ENCODE measurements around the gene PI4KA.

Gene PI4KA

DNA sequence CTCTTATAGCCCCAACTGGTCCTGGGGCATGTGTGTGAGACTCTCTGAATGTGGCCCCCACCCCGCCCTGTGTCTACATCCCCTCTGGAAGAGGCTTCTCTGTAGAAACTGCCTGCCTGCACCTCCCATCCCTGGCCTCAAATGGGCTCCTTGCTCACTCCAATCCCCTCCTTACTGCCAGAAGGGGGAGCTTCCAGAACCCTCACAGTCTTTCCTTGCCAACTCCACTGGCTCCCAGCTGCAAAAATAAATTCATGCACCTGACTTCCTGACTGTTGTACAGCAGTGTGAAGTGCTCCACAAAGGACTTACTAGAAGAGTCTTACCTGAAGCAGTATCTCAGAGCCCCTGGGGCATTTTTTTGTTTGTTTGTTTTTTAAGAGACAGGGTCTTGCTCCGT is 99.9 kb downstream of the PI4KA start:
- Histone ChIP-seq H3K4me3 (replicated peaks; ENCODE audit: insufficient read depth, low read length) (no peak overlapping the region), H3K27ac (replicated peaks) (no peak overlapping the region), H3K27me3 (ENCODE audit: insufficient read depth, poor library complexity, severe bottlenecking) (no peaks in the 10 kb centered on the region)
- no peak for TF ChIP-seq GABPA (IDR thresholded peaks at IDR 0.05; ENCODE audit: low read depth)
- no peak for TF ChIP-seq SPI1 (IDR thresholded peaks at IDR 0.05; ENCODE audit: borderline replicate concordance, low read depth)
- TF ChIP-seq, protein P1, sequence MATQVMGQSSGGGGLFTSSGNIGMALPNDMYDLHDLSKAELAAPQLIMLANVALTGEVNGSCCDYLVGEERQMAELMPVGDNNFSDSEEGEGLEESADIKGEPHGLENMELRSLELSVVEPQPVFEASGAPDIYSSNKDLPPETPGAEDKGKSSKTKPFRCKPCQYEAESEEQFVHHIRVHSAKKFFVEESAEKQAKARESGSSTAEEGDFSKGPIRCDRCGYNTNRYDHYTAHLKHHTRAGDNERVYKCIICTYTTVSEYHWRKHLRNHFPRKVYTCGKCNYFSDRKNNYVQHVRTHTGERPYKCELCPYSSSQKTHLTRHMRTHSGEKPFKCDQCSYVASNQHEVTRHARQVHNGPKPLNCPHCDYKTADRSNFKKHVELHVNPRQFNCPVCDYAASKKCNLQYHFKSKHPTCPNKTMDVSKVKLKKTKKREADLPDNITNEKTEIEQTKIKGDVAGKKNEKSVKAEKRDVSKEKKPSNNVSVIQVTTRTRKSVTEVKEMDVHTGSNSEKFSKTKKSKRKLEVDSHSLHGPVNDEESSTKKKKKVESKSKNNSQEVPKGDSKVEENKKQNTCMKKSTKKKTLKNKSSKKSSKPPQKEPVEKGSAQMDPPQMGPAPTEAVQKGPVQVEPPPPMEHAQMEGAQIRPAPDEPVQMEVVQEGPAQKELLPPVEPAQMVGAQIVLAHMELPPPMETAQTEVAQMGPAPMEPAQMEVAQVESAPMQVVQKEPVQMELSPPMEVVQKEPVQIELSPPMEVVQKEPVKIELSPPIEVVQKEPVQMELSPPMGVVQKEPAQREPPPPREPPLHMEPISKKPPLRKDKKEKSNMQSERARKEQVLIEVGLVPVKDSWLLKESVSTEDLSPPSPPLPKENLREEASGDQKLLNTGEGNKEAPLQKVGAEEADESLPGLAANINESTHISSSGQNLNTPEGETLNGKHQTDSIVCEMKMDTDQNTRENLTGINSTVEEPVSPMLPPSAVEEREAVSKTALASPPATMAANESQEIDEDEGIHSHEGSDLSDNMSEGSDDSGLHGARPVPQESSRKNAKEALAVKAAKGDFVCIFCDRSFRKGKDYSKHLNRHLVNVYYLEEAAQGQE (IDR thresholded peaks at IDR 0.05; ENCODE audit: insufficient replicate concordance, low read depth), result no peak
- TF ChIP-seq POLR2AphosphoS5 (IDR thresholded peaks at IDR 0.05; ENCODE audit: low read depth), result no peak
- DNase-seq (ENCODE audit: low read depth in 1 of 2, low spot score in 1 of 2), result no peak

DNA sequence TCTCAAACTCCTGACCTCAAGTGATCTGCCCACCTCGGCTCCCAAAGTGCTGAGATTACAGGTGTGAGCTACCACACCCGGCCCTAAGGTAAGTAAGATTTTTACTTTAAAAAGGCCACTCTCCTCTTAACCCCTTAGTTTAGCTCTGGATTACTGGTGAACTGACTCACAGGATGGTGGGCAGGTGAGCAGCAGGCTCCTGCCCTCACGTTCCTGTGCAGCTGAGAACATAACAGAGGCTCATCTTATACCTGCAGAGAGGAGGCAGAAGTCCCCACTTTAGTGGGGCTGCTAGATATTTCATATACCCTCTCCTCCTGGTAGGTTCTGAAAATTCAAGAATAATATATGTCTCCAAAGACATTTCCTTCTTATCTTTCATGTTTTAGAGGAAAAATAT is 101.8 kb downstream of the PI4KA start:
- Histone ChIP-seq H3K4me3 (replicated peaks; ENCODE audit: insufficient read depth, low read length) (no peak overlapping the region), H3K27me3 (ENCODE audit: insufficient read depth, poor library complexity, severe bottlenecking) (no peaks in the 10 kb centered on the region), H3K27ac (replicated peaks) (no peak overlapping the region)
- DNase-seq (ENCODE audit: low read depth in 1 of 2, low spot score in 1 of 2), result no peak
- TF ChIP-seq, protein P1 (IDR thresholded peaks at IDR 0.05; ENCODE audit: insufficient replicate concordance, low read depth), result no peak
- TF ChIP-seq SPI1 (IDR thresholded peaks at IDR 0.05; ENCODE audit: borderline replicate concordance, low read depth) (no peak), POLR2AphosphoS5 (IDR thresholded peaks at IDR 0.05; ENCODE audit: low read depth) (no peak), GABPA (IDR thresholded peaks at IDR 0.05; ENCODE audit: low read depth) (no peak)
- TF ChIP-seq, protein P2, sequence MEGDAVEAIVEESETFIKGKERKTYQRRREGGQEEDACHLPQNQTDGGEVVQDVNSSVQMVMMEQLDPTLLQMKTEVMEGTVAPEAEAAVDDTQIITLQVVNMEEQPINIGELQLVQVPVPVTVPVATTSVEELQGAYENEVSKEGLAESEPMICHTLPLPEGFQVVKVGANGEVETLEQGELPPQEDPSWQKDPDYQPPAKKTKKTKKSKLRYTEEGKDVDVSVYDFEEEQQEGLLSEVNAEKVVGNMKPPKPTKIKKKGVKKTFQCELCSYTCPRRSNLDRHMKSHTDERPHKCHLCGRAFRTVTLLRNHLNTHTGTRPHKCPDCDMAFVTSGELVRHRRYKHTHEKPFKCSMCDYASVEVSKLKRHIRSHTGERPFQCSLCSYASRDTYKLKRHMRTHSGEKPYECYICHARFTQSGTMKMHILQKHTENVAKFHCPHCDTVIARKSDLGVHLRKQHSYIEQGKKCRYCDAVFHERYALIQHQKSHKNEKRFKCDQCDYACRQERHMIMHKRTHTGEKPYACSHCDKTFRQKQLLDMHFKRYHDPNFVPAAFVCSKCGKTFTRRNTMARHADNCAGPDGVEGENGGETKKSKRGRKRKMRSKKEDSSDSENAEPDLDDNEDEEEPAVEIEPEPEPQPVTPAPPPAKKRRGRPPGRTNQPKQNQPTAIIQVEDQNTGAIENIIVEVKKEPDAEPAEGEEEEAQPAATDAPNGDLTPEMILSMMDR (IDR thresholded peaks at IDR 0.05; ENCODE audit: insufficient read depth, low read length), result no peak

DNA sequence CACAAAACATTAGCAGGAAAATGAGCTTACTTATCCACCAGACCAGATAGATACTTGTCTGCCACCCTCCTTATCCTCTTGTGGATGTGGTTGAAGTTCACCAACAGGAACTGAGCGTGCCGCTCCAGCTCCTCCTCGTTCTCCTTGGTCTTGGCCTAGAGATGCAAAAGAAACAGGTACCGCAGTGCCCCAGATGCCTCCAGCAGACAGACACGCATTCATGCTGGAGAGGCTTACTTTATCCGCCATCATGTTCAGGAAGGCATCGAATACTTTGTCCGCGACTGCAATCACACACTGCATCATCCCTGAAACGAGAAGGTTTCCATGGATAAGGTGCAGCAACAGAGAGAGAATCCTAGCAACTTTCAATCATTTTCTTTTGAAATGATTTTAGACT is 105.7 kb downstream of the PI4KA start:
- H3K27me3 ChIP-seq (ENCODE audit: insufficient read depth, poor library complexity, severe bottlenecking), result no peaks in the 10 kb centered on the region
- DNase-seq (ENCODE audit: low read depth in 1 of 2, low spot score in 1 of 2), result no peak
- TF ChIP-seq, protein P2 (IDR thresholded peaks at IDR 0.05; ENCODE audit: insufficient read depth, low read length), result no peak
- TF ChIP-seq SPI1 (IDR thresholded peaks at IDR 0.05; ENCODE audit: borderline replicate concordance, low read depth) (no peak), POLR2AphosphoS5 (IDR thresholded peaks at IDR 0.05; ENCODE audit: low read depth) (no peak), GABPA (IDR thresholded peaks at IDR 0.05; ENCODE audit: low read depth) (no peak)
- TF ChIP-seq, protein P1 (IDR thresholded peaks at IDR 0.05; ENCODE audit: insufficient replicate concordance, low read depth), result no peak
- H3K4me3 ChIP-seq (replicated peaks; ENCODE audit: insufficient read depth, low read length), result no peak overlapping the region
- no peak overlapping the region for H3K27ac ChIP-seq (replicated peaks)

All from HL-60 (cell line).